ENCODE data around the gene GPC3. TPM values are rescaled to one million over a fixed set of nuclear protein-coding genes. Genes with fewer than 3 reads are reported as not detected.
"Not testable (repeated sequence)": the region's sequence is repeated elsewhere in the genome, so short reads cannot be mapped to it uniquely, and the experiment has no call there.

GPC3 gene
- total RNA-seq, 6 donors from 2014 or later: 9.4 to 111 (median 57.6) TPM

DNA sequence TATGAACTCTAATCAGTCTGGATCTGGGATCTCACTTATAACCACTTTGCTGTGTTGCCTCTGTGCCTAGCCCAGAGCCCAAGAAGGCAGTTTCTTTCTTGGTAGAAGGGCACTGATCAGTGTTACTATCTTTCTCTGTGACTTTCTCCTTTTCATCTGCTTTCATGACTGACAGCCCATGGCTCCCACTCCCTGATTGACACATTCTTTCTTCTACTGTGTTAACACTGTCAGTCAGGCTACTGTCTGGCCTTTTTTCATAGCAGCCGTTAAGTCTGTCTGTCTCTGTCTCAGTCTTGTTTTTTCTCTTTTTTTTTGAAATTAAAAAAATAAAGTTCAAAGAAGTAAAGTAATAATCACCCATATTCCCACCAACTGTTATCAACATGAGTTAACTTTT is 210.6 kb downstream of the GPC3 start:
- WGBS, 2 donors: 72 to 75% methylated on average over 1 of the region's 1 CpG
- Histone ChIP-seq H3K27ac (no peak overlapping the region), H3K4me3 (no peak overlapping the region), H3K36me3 (no peaks in the 10 kb centered on the region), H3K4me1 (no peaks in the 10 kb centered on the region), H3K9me3 (no peaks in the 10 kb centered on the region), H3K27me3 (no peaks in the 10 kb centered on the region)
- ATAC-seq (ENCODE audit: low FRiP score in 2 of 2) (no peak), DNase-seq (no peak)
- TF ChIP-seq CTCF (IDR thresholded peaks at IDR 0.05): no peak
- TF ChIP-seq EP300 (IDR thresholded peaks at IDR 0.05): no peak

DNA sequence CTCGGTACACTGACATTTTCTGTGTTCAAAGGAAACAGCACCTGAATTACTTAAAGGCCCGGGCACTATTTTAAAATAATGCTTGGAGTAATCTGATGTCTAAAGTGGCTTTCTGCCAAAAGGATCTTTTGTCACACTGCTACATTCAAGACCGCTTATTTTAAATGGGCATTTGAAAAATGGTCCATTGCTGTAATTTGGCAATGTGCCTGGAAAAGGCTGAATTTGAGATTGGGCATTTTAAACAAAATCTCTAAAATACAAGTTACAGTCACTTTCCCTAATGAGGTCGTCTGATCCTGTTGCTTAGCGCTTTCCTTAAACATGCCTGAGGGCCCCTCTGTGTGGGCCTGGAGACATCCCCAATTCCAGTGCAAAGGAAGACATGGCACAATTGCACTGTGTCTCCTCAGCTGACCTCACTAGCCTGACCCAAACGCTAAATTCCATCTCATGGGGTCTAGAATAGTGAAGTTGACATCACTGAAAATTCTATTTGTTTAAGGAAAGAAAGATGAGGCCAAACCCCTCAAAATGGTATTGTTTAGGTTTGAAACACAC is 214.2 kb downstream of the GPC3 start:
- Histone ChIP-seq H3K36me3 (no peaks in the 10 kb centered on the region), H3K4me3 (no peak overlapping the region), H3K27ac (no peak overlapping the region), H3K4me1 (no peaks in the 10 kb centered on the region), H3K9me3 (no peaks in the 10 kb centered on the region), H3K27me3 (no peaks in the 10 kb centered on the region)
- no peak for DNase-seq
- WGBS, 2 donors: 53 to 70% methylated on average over 4 to 6 of the region's 6 CpGs
- TF ChIP-seq POLR2AphosphoS5 (IDR thresholded peaks at IDR 0.05) (no peak), EP300 (IDR thresholded peaks at IDR 0.05) (no peak), POLR2A (IDR thresholded peaks at IDR 0.05) (no peak), CTCF (IDR thresholded peaks at IDR 0.05) (no peak)
- ATAC-seq (ENCODE audit: low FRiP score in 2 of 2): no peak

DNA sequence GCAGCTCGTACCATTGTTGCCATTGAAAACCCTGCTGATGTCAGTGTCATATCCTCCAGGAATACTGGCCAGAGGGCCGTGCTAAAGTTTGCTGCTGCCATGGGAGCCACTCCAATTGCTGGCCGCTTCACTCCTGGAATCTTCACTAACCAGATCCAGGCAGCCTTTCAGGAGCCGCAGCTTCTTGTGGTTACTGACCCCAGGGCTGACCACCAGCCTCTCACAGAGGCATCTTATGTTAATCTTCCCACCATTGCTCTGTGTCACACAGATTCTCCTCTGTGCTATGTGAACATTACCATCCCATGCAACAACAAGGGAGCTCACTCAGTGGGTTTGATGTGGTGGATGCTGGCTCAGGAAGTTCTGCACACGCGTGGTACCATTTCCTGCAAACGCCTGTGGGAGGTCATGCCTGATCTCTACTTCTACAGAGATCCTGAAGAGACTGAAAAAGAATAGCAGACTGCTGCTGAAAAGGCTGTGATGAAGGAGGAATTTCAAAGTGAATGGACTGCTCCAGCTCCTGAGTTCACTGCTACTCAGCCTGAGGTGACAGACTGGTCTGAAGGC is 222.3 kb downstream of the GPC3 start:
- H3K4me1 ChIP-seq; ATAC-seq (ENCODE audit: low FRiP score in 2 of 2); H3K27me3 ChIP-seq; H3K9me3 ChIP-seq; H3K4me3 ChIP-seq; DNase-seq; H3K36me3 ChIP-seq; H3K27ac ChIP-seq: not testable (repeated sequence)
- 68 to 71% methylated on average over 3 to 7 of the region's 7 CpGs for WGBS, 2 donors

DNA sequence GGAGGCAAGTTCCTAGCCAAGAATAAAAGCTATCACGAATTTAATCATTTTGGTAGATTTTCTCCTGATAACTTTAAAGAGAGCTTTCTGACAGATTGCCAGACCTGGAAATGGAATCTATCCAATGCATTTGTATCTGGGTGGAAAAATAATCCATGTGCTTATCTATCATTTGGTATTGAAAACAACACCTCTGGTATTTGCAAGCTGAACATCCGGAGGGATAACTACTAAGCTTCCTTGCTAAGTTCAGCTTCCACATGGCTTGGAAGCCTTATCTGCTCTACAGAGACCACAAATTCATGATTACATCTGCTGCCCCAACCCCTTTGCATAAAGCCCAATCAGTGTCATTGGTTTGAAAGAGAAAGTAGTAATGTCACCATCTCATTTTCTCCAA is 230.7 kb downstream of the GPC3 start:
- no peak overlapping the region for H3K27ac ChIP-seq
- no peaks in the 10 kb centered on the region for H3K9me3 ChIP-seq
- WGBS, 2 donors: 65 to 85% methylated on average over 2 of the region's 2 CpGs
- ATAC-seq (ENCODE audit: low FRiP score in 2 of 2) (no peak), DNase-seq (no peak)
- no peak overlapping the region for H3K4me3 ChIP-seq
- H3K36me3 ChIP-seq: no peaks in the 10 kb centered on the region
- TF ChIP-seq POLR2AphosphoS5 (IDR thresholded peaks at IDR 0.05) (no peak), CTCF (IDR thresholded peaks at IDR 0.05) (no peak), POLR2A (IDR thresholded peaks at IDR 0.05) (no peak), EP300 (IDR thresholded peaks at IDR 0.05) (no peak)
- no peaks in the 10 kb centered on the region for H3K27me3 ChIP-seq
- no peaks in the 10 kb centered on the region for H3K4me1 ChIP-seq

GRCh38 chrX:133749951-133750350 is 235.4 kb downstream of the GPC3 start:
- H3K4me1 ChIP-seq: no peaks in the 10 kb centered on the region
- no peaks in the 10 kb centered on the region for H3K27me3 ChIP-seq
- H3K4me3 ChIP-seq: no peak overlapping the region
- TF ChIP-seq EP300 (IDR thresholded peaks at IDR 0.05) (no peak), POLR2A (IDR thresholded peaks at IDR 0.05) (no peak), CTCF (IDR thresholded peaks at IDR 0.05) (no peak), POLR2AphosphoS5 (IDR thresholded peaks at IDR 0.05) (no peak)
- H3K9me3 ChIP-seq: no peaks in the 10 kb centered on the region
- ATAC-seq (ENCODE audit: low FRiP score in 2 of 2): no peak
- H3K36me3 ChIP-seq: no peaks in the 10 kb centered on the region
- no peak for DNase-seq
- no peak overlapping the region for H3K27ac ChIP-seq
- 54 to 77% methylated on average over 4 of the region's 4 CpGs for WGBS, 2 donors
